GM23248 (cell line): Measurements from ENCODE around the gene ANO10.

Experiments used
- EZH2 ChIP-seq: fragments of 200-600 bp; sonication (generic); IDR thresholded peaks from 2 replicates; pipeline ENCODE4 v1.6.1; 2018; ENCODE audit warnings: antibody characterized with exemption, mild to moderate bottlenecking; ENCODE audit not compliant: insufficient read depth, poor library complexity, severe bottlenecking
- EZH2phosphoT487 ChIP-seq: fragments of 200-600 bp; sonication (generic); IDR thresholded peaks from 2 replicates; pipeline ENCODE4 v1.6.1; 2018; ENCODE audit warnings: antibody characterized with exemption, moderate library complexity, mild to moderate bottlenecking, low read depth; ENCODE audit not compliant: insufficient read depth

DNA sequence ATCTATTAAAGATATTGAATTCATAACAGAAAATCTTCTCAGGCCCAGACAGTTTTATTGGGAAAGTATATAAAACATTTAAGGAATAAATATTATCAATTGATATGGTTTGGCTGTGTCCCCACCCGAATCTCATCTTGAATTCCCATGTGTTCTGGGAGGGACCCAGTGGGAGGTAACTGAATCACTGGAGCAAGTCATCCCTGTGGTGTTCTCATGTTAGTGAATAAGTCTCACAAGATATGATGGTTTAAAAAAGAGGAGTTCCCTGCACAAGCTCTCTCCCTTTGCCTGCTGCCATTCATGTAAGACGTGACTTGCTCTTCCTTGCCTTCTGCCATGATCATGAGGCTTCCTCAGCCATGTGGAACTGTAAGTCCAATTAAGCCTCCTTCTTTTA is 160.5 kb downstream of the ANO10 start:
- TF ChIP-seq EZH2 (no peak), EZH2phosphoT487 (no peak)
